Subcutaneous adipose tissue (tissue), 4 donors: ENCODE data around the gene ABHD17A. TPM values are rescaled to one million over a fixed set of nuclear protein-coding genes. Genes with fewer than 3 reads are reported as not detected.

ENCODE experiments used
- total RNA-seq, 4 donors: library from RNA; depleted of rRNA; stranded (reverse); fragments of >200 nt; gene quantifications; one replicate each; pipeline ENCODE4 v1.1.0, GENCODE V29; 2016
- TF ChIP-seq, protein P1 (sequence below): fragments of 450-650 bp; IDR thresholded peaks from one replicate; pipeline ENCODE4 v1.5.1; 2016; ENCODE audit warnings: low read depth, mild to moderate bottlenecking, control low read depth, antibody characterized with exemption, moderate library complexity

Gene ABHD17A
- total RNA-seq, 4 donors from 2014 or later, result 43.7 to 88.9 (median 56.8) TPM

- TF ChIP-seq, protein P1, sequence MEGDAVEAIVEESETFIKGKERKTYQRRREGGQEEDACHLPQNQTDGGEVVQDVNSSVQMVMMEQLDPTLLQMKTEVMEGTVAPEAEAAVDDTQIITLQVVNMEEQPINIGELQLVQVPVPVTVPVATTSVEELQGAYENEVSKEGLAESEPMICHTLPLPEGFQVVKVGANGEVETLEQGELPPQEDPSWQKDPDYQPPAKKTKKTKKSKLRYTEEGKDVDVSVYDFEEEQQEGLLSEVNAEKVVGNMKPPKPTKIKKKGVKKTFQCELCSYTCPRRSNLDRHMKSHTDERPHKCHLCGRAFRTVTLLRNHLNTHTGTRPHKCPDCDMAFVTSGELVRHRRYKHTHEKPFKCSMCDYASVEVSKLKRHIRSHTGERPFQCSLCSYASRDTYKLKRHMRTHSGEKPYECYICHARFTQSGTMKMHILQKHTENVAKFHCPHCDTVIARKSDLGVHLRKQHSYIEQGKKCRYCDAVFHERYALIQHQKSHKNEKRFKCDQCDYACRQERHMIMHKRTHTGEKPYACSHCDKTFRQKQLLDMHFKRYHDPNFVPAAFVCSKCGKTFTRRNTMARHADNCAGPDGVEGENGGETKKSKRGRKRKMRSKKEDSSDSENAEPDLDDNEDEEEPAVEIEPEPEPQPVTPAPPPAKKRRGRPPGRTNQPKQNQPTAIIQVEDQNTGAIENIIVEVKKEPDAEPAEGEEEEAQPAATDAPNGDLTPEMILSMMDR, result no peak
Measured at GRCh38 chr19:1850809-1851653, 34.3 kb downstream of the ABHD17A start.

DNA sequence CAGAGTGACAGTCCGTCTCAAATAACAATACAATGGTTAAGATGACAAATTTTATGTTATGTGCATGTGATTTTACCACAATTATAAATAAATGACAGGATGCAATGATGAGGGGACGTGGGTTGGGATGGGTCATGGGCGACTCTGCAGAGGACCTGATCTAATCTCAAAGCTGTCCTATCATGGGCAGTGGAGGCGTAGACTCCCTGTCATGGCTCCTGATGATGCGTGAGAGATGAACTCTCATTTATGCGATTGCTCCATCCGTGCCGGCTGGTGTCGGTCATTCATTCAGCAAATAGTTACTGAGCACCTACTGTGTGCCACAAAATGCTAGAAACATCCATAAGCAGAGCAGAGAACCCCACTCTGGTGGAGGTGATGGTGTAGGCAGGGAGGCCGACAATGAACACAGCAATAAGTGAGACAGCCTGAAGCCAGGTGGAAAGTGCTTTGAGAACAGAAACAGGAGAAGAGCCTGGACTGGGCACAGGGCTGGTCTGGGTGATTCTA lies 35.4 kb downstream of the ABHD17A start:
- TF ChIP-seq, protein P1, result no peak

DNA sequence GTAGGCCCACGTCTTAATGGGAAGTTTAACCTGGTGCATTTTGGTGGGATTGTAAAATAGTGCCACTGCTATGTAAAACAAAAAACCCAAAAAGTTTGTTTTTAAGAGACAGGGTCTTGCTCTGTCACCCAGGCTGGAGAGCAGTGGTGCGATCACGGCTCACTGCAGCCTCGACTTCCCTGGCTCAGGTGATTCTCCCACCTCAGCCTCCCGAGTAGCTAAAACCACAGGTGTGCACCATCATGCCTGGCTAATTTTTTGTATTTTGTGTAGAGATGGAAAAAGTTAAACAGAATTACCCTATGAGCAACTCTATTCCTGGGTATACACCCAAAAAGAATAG lies 36.2 kb downstream of the ABHD17A start:
- TF ChIP-seq, protein P1, result no peak

DNA sequence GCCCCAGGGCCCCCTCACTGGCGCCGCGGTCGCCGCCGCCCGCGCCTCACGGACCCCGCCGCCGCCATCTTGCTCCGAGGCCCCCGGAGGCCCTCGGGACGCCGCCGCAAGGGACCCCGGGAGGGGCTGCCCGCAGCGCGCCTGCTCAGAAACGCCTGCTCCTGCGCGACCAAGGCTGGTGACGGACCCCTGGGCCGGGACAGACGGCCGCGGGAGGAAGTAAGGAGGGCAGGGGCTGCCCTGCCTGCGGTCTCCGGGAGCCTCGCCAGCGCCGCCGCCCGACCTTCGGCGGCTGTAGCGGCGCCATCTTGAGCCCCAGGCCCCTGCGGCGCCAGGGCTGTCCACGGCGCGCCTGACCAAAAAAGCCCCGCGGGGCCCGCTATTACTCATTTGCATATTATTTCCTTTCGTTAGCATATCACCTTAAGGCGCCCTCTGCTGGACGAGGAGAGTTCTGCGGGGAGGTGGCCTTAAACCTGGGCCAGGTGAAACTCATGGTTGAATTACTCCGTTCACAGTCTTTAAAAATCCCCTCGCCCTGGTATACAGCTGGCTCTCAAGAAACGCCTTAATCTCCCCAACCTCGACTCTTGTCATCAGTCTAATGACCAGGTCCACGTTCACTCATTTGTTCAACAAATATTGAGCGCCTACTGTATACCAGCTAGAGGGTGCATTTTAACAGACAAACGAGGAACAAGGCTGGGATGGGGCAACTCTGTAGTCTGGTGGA lies 36.7 kb downstream of the ABHD17A start, which contains the start of gene REXO1:
Gene REXO1, minus strand, starts transcription at position 85 of the 733 bp plus-strand sequence. CDS start 125 bp downstream, outside the sequence.
- TF ChIP-seq, protein P1, result no peak

DNA sequence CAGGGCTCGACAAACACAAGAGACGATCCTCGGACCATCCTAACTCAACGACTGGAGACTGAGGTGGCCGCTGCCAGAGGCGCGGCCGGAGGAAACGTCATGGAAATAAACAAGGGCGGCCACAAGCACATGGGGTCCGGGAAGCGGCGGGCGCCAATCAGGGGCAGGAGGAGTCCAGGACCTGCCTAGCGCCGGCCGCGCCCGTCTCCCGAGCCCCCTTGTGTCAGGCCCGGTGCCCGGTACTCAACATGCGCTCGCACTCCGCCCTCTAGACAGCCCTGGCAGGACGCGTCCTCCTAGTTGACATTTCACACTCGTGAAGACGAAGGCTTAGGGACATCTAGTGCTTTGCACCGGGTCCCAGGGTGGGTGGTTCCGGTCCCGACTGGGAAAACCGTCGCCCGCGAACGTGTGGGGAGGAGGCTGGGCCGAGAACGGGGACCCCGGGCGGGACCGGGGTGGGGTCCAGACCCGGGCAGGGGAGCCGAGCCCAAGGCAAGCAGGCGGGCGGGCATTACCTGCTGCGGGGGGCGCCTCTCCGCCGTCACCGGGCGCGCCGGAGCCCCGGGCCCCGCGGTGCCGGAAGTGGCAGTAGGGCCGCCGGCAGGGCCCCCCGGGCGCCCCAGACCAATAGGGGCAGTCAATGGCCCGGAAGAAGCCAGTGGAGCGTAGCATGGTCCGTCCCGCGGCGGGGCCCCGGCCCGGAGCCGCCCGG lies 37.5 kb downstream of the ABHD17A start:
- TF ChIP-seq, protein P1, result no peak

- TF ChIP-seq, protein P1, result no peak
Measured at GRCh38 chr19:1847348-1847683, 38.0 kb downstream of the ABHD17A start.
